ENCODE results near the gene SDSL.
A peak's percentile ranks its signal among the peaks of the same experiment; 100 is the strongest.

SDSL gene

DNA sequence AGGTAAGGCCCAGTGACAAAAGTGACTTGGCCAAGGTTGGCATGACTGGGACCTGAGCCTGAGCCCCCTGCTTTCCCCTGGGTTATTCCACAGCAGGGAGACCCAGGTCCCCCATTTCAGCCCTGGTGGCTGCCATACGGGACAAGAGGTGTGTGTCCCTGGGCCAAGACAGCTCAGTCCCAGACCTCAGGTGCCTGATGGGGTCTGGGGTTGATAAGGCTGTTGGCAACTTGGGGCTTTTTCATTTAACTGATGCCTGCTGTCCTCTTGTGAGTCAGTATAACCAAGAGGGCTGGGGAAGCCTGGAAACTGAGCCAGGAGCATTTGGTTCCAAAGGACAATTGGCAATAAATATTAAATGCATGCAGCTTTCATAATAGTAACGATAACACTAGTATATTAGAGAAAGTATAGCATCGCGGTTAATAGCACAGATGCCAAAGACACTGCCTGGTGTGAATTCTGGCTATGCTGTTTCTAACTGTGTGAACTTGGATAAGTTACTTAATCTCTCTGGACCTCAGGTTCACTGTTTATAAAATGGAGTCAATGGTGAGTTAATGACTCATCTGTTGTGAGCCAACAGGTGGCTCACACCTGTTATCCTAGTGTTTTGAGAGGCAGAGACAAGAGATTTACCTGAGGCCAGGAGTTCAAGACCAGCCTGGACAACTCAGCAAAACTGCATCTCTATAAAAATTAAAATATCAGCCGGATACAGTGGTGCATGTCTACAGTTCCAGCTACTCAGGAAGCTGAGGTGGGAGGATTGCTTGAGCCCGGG is 898 bp downstream of the SDSL start:
- DNase-seq, result no peak

GRCh38 chr12:113424456-113424855 is 2.3 kb downstream of the SDSL start:
- DNase-seq, result no peak

GRCh38 chr12:113424915-113425823 is 3.0 kb downstream of the SDSL start:
- no peak for DNase-seq

- DNase-seq, result no peak
These were observed 3.8 kb downstream of the SDSL start for GRCh38 chr12:113425960-113426453.

DNA sequence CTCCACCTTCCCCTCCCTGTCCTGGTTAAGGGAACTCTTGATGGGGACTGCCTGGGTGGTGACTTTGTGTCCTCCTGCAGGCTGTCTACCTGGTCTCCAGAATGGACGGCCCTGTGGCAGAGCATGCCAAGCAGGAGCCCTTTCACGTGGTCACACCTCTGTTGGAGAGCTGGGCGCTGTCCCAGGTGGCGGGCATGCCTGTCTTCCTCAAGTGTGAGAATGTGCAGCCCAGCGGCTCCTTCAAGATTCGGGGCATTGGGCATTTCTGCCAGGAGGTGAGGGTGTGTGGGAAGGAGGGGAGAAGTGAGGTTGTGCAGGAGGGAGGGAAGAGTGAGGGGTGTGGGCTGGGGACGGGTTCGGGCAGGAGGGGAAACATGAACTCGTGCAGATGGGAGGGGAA is 5.7 kb downstream of the SDSL start:
- DNase-seq, result no peak

- DNase-seq, result no peak
These were observed 6.3 kb downstream of the SDSL start for GRCh38 chr12:113428482-113428881.

- DNase-seq, result no peak
These were observed 10.8 kb downstream of the SDSL start for GRCh38 chr12:113432986-113433385.

DNA sequence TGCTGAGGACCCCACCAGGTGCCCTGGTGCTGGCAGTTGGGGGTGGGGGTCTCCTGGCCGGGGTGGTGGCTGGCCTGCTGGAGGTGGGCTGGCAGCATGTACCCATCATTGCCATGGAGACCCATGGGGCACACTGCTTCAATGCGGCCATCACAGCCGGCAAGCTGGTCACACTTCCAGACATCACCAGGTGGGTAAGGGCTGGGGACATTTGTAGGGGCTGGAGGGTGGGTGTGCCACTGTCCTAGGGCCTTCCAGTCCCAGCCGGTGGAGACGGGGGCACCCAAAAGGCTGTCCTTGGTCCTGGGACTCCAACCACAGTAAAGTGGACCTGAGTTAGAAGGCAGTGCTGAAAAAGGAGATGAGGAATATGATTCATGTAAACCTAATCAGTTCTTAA is 13.2 kb downstream of the SDSL start:
- no peak for DNase-seq

- no peak for DNase-seq
These were observed 14.4 kb downstream of the SDSL start for GRCh38 chr12:113436586-113436985.

GRCh38 chr12:113436993-113437728 is 15.0 kb downstream of the SDSL start:
- DNase-seq, result no peak

DNA sequence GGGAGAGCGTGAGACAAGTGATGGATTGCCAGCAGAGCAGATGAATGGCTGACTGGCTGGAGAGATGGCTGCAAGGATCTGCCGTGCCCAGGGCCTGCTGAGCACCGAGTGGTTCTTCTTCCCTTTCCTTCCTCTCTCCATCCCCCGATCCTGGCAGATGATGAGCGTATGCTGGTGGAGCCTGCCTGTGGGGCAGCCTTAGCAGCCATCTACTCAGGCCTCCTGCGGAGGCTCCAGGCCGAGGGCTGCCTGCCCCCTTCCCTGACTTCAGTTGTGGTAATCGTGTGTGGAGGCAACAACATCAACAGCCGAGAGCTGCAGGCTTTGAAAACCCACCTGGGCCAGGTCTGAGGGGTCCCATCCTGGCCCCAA is 15.5 kb downstream of the SDSL start:
- no peak for DNase-seq

DNA sequence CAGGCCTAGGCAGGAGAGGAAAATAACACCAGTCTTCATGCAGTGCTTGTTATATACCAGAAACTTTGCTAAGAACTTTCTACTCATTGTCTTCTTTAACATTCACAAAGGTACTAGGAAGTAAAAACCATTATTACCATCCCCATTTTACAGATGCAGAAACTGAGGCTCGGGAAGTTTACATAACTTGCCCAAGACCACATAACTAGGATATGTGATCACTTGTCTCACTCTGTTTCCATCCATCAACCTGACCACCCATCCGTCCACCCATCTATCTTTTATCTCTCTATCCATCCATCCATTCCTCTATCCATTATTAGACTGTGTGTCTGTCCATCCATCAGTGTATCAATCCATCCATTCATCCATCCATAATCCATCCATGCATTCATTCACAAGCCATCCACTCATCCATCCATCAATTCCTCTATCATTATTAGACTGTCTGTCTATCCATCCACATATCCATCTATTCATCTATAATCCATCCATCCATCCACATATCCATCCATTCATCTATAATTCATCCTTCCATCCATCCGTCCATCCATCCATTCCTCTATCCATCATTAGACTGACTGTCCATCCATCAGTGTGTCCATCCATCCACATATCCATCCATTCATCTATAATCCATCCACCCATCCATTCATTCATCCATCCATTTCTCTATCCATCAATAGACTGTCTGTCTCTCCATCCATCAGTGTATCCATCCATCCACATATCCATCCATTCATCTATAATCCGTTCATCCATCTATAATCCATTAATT is 16.5 kb downstream of the SDSL start:
- DNase-seq, result no peak

DNA sequence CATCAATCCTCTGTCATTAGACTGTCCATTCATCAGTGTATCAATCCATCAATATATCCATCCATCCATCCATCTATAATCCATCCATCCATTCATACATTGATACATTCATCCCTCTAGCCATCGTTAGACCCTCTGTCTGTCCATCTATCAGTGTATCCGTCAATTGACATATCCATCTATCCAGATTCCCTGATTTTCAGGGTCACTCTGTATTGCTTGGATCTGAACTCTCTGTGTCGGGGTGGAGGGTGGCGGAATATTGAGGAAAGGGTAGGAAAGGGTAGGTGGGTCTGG is 17.1 kb downstream of the SDSL start:
- DNase-seq, result no peak

DNA sequence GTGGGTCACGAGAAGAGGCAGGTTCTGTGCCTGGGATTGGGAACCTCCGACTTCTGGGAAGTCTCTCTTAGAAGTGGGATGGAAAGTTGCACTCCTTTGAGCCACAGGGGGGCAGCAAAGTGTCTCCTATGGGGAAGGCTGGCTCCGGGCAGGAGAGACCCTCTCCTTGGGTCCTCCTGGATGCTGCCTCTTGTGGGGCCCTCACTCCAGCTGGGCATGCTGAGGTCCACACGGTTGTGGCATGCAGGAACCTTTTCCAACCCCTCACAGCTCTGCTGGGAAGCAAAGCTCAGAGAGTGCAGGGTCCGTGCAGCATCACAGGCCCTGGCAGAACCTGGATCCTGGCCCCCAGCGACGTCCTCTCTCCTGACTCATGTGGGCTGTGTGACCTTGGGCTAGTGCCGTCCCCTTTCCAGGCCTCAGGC is 17.4 kb downstream of the SDSL start:
- peak; percentile 61 to 73 for DNase-seq

DNA sequence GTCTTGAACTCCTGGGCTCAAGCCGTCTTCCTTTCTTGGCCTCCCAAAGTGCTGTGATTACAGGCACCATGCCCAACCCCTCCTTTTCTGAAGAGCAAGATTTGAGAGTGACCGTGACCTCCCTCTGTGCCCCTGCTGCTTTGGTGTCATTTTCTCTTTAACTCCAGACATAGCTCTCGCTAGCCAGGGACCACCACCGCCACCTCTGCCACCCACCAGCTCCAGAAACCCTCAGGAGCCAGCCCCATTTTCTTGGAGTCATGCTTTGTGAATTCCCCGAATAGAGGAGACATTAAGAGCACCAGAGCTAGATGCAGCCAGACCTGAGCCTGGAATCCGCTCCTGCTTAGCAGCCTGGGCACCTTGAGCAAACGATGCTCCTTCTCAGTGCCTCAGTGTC is 18.2 kb downstream of the SDSL start:
- DNase-seq, result no peak

- DNase-seq, result no peak
These were observed 19.0 kb downstream of the SDSL start for GRCh38 chr12:113440947-113441782.

GRCh38 chr12:113443030-113443539 is 20.9 kb downstream of the SDSL start:
- DNase-seq, result no peak

- DNase-seq, result no peak
These were observed 23.5 kb downstream of the SDSL start for GRCh38 chr12:113445544-113446171.

DNA sequence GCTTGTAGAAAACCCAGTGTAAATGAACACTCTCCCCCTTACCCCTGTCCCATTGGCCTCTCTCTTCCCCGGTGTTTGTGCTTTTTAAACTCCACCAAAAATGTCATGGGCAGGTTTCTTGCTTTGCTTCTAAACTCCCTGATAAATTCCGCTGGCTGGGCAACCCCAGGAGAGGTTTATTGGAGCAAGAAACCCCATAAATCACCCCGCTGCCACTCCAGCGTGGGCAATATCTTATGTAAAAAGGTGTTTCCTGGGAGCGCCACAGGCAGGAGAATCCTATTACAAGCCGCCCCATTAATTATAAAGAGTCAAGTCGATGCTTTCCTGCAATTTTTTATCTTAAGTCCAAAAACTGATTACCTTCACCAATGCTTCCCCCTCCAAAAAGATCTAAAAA is 26.7 kb downstream of the SDSL start:
- no peak for DNase-seq

GRCh38 chr12:113449299-113449698 is 27.1 kb downstream of the SDSL start:
- DNase-seq, result no peak

DNA sequence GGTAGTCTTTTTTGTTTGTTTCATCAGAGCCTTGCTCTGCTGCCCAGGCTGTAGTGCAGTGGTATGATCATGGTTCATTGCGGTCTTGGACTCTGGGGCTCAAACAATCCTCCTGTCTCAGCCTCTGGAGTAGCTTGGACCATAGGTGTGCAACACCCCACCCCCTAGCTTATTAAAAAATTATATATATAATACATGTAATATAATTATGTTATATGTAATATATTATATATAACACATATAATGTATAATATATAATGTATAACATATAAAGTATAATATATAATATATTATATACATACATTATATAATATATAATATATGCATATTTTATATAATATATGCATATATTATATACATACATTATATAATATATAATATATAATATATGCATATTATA is 27.7 kb downstream of the SDSL start:
- DNase-seq, result no peak

All from SHP77 (cell line).